HT1080 (cell line): ENCODE data around the gene CRIM1. TPM values are rescaled to one million over a fixed set of nuclear protein-coding genes. Genes with fewer than 3 reads are reported as not detected.

Experiments
- DNase-seq: peaks from one replicate; pipeline ENCODE4 v3.0.0-alpha.2; 2015; ENCODE audit warnings: low read depth
- total RNA-seq: library from RNA; depleted of rRNA; stranded (reverse); fragments of >200 nt; shearing (Covaris generic); gene quantifications from 2 replicates; pipeline ENCODE4 v1.2.3, GENCODE V29; 2014

Gene CRIM1
- total RNA-seq, 1 experiment from 2014 or later: 135 TPM

DNA sequence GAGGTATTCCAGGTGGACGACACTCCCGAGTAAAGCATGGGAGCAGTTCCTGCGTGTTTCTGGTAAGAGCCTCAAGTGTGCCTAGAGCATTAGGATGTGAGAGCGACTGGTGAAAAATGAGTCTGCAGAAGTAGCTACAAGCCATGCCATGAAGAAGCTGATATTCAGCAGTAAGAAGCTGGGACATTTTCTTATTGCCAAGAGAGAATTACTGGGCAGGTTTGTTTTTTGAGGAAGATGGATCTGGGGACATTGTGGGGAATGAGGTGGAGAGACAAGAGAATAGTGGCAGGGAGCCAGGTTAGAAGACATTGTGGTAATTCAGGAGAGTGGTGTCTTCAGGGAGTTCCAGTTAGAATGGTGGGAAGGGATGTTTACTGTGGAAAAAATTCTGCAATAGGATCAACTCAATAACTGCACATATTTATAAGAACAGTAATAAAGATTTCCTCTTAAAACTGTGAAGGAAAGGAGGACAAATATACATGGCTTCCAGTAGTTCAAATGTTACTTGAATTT, 38.2 kb downstream of the CRIM1 start:
- no peak for DNase-seq

DNA sequence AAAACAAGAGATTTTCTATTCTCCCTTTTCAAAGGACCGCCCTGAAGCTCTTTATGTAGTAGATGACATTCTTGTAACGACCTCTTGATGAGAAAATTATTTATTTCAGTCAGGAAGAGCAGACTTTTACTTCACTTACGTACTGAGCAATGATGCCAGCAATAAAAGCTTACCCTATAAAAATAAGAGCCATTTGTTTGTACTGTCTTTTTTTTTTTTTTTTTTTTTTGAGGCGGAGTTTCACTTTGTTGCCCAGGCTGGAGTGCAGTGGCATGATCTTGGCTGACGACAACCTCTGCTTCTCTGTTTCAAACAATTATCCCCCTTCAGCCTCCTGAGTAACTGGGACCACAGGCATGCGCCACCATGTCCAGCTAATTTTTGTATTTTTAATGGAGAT, 39.2 kb downstream of the CRIM1 start:
- no peak for DNase-seq

DNA sequence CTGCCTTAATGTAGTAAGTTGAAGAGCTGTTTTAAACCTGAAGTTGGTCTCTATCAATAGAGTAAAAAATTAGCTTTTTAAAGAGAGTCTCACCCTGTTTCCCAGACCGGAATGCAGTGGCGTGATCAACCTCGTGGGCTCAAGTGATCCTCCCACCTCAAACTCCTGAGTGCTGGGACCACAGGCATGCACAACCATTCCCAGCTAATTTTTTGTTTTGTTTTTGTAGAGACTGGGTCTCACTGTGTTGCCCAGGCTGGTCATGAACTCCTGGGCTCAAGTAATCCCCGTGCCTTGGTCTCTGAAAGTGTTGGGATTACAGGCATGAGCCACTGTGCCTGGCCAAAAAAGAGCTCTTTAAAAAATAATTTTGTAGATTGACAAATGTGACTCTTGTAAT, 40.3 kb downstream of the CRIM1 start:
- DNase-seq: no peak

DNA sequence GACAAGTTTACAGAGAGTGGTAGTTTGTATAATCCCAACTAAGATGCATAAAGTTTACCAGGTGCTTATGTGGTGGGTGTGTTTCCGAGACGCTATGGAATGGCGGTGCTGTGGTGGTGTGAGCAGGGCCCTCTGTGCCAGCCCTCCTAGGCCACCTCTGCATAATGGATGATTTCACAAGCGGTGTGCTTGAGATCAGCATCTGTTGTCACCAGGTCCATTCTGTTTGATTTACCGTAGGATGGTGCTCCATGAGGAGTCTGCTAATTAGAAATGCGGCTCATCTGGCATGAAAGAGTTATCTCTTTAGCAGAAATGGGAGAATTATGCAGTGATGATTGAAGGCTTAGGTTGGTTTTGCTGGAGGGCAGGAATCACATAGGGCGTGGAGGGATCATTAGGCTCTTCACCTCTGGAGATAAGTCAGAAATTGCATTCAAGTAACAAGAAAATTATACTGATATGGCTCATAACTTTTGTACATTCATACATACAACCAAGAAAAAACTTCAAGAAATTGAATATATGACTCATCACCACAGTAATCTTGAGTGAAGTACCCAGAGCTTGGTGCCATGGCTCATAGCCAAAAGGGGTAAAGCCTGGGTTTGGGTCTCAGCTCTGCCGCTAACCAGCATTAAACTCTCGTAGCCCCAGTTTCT, 41.4 kb downstream of the CRIM1 start:
- DNase-seq: no peak

DNA sequence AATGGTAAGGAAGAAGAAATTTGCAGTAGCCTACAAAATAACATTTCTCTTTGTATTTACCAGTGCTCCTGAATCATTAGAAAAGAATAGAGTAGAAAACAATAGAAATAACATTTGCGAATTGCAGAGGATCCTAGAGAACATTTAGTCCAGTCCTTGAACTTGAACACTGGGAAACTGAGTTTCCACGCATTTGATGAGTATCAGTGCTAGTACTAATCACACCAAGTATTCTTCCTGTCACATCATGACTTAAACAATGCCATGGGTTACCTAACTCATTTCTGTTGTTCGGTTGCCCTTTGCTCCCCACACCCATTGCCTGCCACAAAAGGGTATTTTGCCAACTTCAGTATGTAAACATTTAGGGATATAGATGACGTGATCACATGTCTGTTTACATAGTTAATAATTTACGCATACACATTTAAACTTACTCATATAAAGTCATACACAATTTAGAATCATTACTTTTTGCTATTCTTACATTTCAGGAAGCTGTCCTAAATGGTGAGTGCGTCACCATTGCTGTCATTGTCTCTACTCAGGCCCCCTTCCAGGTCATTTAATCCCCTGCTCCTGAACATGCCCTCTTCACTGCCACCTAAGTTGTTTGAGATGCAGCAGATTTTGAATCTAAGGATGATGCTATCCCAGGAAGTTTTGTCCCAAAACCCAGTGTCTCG, 42.3 kb downstream of the CRIM1 start:
- no peak for DNase-seq

DNA sequence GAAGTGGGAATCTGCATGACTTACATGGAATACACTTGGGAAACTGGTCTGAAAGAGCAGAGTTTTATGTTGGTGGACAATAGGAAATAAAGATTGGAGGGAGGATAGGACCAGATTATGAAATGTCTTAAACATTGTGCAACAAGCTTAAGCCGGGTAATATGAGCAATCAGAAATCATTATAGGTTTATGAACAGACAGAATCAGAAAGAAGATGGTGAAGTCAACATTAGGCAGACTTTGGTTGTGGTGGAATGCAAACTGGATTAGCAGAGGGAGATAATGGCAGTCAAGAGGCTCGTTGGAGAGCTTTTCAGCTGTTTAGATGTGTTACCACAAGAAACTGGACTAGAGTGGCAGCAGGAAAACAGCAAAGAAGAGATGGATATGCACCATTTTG, 43.5 kb downstream of the CRIM1 start:
- no peak for DNase-seq

DNA sequence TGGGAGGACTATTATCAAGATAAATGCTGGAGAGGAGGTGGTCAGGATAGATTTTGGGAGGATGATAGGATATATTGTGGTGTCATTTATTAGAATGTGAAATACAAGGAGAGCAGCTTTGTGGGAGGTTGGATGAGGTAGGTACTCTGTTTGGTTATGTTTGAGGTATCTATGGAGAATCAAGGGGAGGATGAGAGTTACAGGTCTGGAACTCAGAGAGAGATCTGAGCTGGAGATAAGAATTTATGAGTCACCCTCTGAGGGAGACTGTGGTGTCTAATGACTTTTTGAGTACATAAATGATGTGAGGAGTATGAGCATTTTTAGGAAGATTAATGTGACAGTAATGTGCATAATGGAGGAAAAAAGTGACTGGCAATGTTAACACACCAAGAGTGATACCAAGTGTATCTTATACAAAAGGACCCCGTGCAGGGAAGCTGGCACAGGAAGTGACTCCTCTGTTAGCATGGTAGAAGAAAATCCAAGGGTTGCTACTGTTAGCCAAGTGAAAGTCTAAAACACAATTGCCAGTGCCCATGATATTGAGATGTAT, 48.2 kb downstream of the CRIM1 start:
- peak; percentile 97 for DNase-seq

DNA sequence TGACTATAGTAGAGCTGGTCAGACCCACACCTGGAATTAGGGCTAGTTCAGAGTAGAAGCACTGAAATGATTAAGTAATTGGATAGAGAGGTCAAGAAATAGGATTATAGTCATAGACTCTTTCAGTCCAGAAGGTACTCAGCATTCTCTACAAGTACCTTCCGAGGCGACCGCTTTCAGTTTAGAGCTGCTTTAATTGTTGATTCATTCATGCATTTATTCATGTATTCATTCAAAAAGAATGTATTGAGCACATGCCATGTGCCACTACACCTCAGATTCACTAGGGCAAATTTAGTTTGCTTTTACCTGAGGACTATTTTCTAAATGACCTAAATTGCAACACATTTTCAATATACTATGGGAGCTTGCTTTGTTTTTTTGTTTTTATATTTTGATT, 48.7 kb downstream of the CRIM1 start:
- DNase-seq: peak; percentile 69

DNA sequence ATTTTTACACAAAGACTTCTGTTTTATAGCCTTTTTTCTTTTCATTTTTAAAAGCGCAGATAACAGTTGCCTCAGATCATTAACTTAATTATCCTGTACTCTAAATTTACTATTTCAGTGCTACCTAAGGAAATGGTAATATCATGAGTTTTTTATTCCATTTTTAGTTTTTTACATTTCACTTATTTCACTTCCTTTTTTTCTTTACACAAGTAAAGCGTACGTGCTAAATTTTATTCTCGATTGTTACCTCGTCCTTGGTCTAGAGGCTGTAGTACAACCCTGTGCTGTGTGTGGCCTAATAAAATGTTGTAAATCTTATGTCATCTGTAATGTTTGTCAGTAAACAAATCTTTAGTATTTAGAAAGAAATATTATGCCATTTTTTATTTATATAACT, 49.2 kb downstream of the CRIM1 start:
- no peak for DNase-seq

DNA sequence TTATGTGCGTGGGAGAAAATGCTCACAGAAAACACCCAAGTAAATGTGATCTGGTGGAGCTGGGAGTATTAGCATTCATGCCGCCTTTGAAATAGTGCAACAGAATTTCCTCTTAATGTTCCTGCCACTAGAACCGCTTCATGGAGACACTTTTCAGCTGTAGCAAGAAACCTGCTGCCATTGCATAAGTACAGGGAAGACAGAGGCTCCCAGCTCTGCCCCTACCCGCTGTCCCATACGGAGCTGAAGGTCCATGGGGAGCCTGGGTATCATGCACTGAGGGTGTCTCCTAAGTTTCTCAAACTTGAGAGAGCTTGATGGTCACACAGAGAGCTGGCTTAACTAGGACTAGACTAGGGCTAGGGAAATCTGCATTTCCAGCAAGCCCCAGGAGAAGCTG, 49.6 kb downstream of the CRIM1 start:
- DNase-seq: no peak

DNA sequence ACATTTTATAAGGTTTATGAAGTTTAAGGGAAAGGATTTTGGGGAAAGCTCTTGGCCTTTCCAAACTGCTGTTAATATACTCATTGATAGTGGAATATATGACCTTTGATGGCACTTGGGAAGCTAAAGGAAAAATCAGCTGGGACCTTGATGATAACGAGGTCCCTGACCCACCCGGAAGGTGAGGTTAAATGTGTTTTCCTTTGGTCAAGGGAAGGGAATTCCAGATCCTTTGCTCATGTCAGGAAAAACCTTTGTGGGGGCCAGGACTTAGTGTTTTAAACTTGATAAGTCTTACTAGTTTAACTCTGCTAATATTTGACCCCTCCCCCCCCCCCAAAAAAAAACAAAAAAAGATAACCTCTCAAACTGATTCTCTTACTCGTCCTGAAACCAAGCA, 50.7 kb downstream of the CRIM1 start:
- no peak for DNase-seq

DNA sequence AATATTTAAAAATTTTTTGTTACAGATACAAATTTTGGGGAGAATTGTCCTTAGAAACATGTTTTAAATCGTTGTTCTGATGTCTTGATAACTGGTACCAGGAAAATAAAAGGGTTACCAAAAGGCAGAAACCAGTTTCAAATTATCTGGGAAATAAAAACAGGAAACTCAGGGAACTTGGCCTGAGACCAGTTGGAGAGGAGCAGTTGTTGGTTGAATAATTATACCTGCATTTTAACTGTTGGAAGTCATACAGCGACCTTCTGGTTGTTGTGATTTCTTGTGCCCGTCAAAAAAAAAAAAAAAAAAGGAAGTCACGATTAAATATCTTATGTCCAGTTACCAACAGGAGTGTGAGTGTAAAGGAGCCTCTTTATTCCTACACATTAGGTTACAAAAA, 51.8 kb downstream of the CRIM1 start:
- DNase-seq: no peak

DNA sequence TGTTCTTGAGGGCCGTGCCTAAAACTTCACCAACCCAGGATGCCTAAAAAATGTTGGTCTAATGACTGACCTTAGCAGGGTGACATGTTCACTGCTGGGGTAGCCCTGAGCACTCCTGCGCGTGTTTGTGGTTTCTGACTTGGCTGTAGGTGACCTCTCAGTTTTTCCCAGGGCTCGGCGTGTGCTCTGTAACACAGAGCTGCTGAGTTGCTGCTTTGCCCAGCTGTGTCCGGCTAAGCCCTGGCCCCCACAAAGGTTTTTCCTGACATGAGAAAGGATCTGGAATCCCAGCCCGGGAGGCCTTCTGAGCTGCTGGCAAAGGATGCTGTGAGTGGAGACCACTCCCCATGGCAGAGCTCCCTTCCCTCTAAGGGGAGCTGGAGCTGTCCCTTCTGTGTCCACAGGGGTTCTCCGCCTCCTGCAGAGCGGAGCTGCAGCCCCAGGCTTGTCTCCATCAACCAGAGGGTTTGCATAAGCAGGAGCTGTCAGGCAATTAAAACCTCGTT, 52.7 kb downstream of the CRIM1 start:
- no peak for DNase-seq

DNA sequence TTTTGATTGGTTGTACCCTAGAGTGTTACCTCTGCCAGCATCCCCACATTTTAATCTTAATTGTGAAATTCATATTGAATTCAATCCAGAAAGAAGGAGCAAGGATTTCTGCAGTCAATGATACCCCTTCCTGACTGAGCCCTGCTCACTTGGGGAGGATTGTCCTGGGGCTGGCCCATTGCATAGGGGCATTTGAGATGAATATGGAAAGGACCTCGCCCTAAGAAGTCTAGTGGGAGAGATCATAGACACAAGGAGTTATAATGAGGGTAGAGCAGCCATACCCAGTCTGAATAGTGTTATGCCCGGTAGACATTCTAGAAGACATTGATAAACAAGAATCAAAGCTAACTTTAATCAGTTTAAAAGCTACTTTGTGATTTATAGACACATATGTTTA, 53.8 kb downstream of the CRIM1 start:
- no peak for DNase-seq

DNA sequence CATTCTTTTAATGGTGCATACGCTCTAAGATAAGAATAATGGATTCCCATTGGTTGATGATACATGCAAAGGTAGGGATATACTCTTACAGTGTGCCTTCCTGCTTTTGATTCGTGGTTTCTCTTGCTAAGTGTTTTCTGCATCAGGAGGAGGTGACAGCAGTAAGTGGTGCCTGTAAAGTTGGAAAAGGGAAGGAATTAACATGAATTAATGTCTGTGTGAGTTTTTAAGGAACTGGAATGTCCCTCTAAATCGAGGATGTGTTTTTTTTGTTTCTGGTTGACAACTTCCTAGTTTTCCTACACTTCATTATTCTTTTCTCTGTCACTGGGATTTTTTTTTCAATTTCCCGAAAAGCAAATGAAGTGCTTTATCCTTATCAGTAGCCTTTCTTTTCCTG, 54.4 kb downstream of the CRIM1 start:
- no peak for DNase-seq

DNA sequence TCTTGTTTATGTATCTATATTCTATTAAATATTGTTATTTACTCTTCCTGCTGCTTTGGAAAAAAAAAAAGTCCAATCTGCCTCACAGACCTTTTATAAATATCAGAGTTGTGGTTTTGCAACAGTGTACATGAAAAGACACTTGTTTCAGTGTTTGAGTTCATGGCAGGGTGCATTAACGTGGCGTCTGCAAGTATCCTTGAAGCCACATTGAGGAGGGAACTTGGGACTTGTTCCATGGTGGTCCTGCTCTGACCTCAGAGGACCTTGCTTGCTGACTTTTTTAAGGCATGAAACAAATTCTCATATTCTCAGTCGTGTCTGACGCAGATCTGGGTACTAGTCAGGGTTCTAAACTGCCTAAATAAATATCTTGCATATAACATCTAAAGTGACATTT, 55.1 kb downstream of the CRIM1 start:
- no peak for DNase-seq

DNA sequence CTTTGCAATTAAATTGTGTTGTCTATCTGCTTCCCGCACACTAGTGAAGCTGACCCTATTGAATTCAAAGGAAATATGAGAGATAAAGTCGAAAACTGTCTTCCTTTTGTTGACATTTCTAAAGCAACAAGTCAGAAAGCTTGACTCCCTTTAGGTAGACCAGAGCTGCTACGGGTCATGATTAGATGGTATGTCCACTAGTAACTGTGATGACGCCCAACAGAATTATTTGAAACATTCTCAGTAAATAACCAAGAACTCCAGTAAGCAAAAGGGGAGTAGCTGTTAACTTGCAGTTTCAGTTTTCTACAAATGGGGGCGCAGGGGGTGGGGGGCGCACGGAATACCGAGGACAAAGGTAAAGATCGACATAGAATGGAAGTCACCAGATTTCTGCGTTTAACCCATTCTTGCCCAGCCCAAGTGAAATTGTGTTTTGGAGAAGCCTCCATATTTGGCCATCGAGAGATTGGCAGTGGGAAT, 56.4 kb downstream of the CRIM1 start:
- DNase-seq: no peak

DNA sequence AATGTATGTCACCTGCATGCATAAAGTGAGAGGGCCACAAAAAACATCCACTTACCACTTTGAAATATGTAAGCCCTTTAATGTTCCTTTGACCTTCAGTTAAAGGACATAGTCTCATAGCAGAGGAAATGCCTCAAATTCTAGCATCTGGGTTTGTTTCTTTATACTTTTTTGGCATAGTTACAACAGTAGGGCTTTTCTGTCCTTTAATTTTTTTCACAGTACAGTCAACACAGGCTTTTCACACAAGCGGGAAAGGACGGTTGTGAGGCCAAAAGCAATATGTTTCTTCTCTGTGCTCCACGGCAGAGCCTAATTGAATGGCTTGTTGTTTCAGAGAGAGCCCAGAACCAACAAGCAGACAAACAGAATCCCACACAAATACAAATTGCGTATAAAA, 57.6 kb downstream of the CRIM1 start:
- no peak for DNase-seq

DNA sequence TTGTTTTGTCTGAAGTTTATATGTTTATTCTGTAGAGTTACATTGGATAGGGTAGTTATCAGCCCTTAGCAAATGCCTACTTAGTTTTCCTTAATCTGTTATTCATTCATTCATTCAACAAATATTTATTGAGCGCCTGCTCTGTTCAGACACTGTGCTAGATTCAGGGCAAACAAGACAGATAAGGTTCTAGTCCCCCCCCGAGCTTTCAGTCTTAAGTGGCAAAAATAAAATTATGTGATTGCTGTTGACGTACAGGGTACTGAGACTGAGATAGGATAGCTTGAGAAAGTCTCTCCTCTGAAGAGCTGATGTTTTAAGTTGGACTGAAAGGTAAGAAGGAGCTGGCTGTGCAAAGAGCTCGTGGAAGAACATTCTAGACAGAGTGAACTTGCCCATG, 58.7 kb downstream of the CRIM1 start:
- no peak for DNase-seq

DNA sequence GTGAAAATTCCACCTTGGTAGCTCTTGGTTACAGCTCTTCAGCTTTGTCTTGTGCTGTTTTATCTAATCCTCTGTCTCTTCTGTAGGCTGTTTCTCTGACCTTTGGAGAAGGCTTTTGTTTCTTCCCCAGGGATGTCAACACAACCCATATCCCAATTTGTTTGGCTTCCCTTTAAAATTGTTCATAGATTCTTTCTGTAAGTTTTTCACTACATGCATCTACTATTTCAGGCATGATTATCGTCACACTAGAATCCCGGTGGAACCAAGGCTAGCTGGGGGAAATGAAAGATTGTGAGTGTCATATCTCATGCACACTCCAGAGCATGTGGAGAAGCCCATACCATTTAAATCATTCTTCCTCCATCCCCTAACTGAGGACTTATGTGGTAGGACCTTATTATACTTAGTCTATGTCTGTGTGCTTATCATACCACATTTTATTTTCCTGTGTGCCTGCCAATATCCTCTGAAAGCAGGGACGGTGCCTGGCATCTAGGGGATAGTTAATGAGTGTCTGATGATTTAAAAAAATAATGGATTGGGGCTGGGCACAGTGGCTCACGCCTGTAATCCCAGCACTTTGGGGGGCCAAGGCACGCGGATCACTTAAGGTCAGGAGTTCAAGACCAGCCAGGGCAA, 59.9 kb downstream of the CRIM1 start:
- no peak for DNase-seq

DNA sequence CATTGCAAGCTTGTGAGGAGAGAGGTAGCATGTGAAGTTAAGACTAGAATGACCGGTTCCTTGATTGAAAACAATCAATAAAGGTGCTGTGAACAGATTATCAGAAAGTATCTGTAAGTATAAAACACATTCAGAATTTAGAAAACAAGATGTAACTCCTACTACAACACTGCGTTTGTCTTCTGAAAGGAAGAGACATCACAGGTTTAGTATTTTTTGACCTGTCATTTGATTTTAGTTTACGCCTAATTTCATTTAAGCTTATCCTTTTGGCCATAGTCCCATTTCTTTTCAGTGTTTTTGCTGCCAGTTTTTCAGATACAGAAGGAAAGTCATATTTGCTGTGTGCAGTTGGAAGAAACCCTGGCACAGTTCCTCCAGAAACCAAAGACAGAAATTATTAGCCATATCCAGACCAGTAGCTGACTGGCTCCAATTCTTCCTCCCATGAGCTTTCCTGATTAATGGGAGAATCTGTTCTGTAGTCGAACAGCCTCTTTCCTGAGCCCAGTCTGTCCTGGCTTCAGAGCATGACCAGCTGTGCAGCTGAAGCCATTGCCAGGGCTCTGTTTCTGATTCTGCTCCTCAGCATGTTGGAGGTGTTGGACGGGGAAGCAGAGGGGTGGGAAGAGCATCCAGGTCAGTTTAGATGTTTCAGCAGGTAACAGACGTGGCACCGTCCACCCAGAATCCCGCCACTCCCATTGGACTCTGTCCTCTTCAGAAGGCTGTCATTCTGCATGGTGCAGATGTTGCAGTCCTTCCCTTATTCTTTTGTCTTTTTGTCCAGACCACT, 61.0 kb downstream of the CRIM1 start:
- no peak for DNase-seq
